Caki2 (cell line): ENCODE data around the gene DDR1. TPM values are rescaled to one million over a fixed set of nuclear protein-coding genes. Genes with fewer than 3 reads are reported as not detected.
A peak's percentile ranks its signal among the peaks of the same experiment; 100 is the strongest.

Experiments
- DNase-seq: peaks from one replicate; pipeline ENCODE4 v3.0.0-alpha.2; 2015; ENCODE audit warnings: low read depth
- in situ Hi-C: cut with HindIII; loops from 2 replicates; pipeline ENCODE4 v1.10.0; 2016; ENCODE audit warnings: low sequenced_read_pairs, low pct_unique_long_range_greater_than_20kb, mixed read lengths
- total RNA-seq: library from RNA; depleted of rRNA; stranded (reverse); fragments of >200 nt; shearing (Covaris generic); gene quantifications from 2 replicates; pipeline ENCODE4 v1.2.3, GENCODE V29; 2014; ENCODE audit warnings: low replicate concordance; rRNA removed

DDR1 gene
- total RNA-seq, 1 experiment from 2014 or later: 197 TPM

DNA sequence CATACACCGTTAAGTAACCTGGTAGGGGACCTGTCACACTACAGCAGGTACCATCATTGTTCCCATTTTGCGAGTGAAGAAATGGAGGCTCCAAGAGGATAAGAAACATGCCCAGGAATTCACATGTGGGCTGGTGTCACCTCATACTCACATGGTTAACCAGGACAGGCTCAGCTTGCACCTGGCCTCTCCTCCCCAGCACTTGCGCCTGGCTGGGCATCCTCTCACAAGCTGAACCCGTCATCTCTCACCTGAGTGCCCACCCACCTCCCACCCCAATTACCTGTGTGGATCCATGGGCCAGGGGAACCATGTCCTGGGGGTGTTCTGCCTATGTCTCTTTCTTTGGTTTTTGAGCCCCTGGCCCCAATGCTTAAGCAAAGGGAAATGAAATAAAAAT lies 46.2 kb downstream of the DDR1 start:
- no peak for DNase-seq
- in situ Hi-C loops: no loop called here

- in situ Hi-C loops: no loop called here
Observed at GRCh38 chr6:30931272-30931671, 47.0 kb downstream of the DDR1 start.

DNA sequence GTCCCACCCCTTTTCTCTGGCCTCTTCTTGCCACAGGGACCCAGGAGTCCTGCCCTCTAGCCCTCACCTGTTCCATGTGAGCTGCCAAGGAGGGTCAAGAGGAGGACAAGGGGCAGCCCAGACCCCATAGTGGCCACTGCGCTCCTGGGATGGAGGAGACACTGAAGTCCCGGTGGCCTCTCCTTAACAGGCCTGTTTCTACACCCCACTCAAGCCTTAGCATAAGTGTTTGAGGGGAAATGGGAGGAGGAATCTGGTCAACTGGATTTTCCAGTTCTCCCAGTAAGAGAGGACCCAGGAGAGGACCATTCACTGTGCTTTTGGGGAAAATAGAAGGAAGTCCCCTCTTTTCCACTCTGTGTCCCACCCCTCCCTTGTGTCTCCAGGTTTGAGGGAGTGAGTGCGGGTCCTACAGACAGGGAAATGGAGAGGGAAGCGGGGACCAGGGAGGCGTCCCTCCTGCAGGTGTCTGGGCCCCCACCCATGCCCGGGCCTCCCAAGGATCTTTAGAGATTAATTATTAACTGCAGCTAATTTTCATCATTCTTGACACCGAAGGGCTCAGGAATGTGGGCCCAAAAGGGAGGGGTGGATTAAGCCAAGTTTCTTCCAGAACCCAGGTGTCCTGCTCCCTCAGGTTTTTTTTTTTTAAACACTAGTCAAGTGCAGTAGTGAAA lies 47.8 kb downstream of the DDR1 start, which contains the start of gene SFTA2:
Gene SFTA2 (minus strand): TSS at position 202 of the 677 bp plus-strand sequence. CDS start 74 bp downstream, at position 128.
- peak; percentile 23 for DNase-seq
- in situ Hi-C loops: no loop called here

More at GRCh38 chr6:30931272-30931671, 47.0 kb downstream of the DDR1 start:
- DNase-seq: no peak

GRCh38 chr6:30932665-30933365 lies 48.5 kb downstream of the DDR1 start:
- in situ Hi-C loops: no loop called here
- no peak for DNase-seq

DNA sequence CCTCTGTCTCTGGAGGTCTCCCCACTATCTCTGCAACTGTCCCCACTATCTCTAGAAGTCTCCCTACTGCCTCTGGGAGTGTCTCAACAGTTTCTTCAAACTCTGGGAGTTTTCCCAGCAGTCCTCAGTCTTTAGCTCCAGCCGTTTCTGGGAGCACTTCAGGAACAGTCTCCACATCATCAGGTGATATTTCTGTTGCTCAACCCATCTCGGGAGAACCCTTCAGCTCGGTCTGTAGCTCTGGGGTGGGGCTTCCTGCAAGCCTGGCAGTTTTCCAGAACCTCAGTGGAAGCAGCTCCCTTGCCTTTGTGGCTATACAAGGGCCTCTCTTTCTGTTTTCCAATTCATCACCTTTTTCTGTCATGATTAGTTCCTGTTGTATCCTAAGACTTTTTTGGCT lies 50.7 kb downstream of the DDR1 start:
- in situ Hi-C loops: no loop called here
- no peak for DNase-seq

- no peak for DNase-seq
- in situ Hi-C loops: no loop called here
Observed at GRCh38 chr6:30937265-30937664, 52.9 kb downstream of the DDR1 start.

DNA sequence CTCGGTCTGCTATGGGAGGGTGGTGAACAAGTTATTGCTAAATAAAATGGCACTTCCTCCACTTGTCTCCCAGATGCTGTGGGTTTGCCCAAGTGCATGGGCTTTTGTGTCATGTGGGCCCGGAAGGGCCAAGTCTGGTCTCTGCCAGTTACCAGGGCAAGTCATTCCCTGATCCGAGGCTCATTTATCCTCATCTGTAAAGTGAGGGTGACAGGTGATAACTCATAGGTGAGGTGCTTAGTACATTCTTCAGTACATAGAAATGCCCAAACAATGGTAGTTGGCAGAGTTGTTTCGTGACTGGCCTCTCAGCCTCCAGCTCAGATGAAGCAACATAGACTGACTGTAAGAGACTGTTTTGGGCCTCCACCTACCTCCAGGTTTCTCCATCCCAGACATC lies 54.4 kb downstream of the DDR1 start:
- no peak for DNase-seq
- in situ Hi-C loops: no loop called here

GRCh38 chr6:30939473-30939872 lies 55.2 kb downstream of the DDR1 start:
- in situ Hi-C loops: no loop called here

DNA sequence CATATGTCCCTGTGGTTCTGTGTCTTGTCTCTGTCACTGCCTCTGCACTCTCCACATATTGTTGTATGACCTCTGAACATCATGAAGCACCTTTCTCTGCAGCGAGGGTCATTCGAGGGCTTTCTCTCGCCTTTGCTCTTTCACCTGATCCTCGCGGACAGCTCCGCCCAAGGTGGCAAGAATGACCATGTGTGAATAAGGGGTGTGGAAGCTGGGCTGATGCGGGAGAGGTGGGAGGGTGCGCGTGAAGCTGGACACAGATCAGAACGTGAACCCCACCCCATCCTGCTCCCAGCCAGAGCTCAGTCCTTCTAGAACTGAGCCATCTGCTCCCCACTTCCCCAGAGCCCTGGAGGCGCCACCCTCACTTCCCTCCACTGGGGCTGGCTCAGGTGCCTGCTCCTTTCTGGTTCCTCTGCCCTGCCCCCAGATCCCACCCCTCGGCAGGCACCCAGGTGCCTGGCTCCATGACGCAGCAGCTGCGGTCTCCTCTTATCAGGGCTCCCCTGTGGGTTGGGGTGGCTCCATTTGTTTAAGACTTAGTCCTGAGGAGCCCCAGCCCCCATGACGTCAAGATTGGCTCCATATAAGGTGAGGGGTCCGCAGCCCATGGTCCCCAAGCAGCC lies 56.2 kb downstream of the DDR1 start, which contains the start of gene MUCL3:
Gene MUCL3 (plus strand): TSS at position 613 of the 626 bp plus-strand sequence. CDS start 27 bp downstream, outside the sequence.
- in situ Hi-C loops: no loop called here
- DNase-seq: no peak

More at GRCh38 chr6:30939473-30939872, 55.2 kb downstream of the DDR1 start:
- no peak for DNase-seq

- DNase-seq: peak; percentile 84
- in situ Hi-C loops: no loop called here
Observed at GRCh38 chr6:30942338-30943060, 58.2 kb downstream of the DDR1 start.

DNA sequence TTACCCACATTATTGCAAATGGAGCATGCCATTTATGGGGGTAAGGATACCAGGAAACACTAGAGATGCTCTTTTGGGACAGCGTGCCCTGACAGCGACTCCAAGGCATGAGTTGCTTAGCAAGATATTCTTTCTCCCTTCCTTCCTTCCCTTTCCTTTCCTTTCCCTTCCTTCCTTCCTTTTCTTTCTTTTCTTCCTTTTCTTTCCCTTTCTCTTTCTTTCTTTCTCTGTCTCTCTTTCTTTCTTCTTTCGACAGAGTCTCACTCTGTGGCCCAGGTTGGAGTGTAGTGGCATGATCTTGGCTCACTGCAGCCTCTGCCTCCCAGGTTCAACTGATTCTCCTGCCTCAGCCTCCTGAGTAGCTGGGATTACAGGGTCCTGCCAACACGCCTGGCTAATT lies 59.7 kb downstream of the DDR1 start:
- DNase-seq: no peak
- in situ Hi-C loops: no loop called here

GRCh38 chr6:30945281-30945680 lies 61.0 kb downstream of the DDR1 start:
- in situ Hi-C loops: no loop called here
- DNase-seq: no peak

DNA sequence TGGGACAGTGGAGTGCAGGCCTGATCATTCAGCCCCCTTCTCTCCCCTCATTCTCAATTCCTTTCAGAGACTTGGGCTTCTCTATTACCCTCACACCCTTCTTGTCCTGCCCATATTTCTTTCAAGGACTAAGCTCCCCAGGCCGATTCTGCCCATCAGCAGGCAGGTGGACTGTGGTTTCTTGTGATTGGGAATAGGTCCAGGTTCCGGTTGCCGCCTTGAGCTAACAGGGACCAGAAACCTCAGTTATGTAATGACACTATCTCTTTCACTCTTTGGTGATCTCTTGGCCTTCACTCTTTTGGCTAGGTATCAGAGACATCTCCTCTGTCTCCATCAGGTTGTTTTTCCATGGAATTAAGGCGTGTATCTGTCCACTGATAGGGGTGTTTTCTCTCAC lies 62.9 kb downstream of the DDR1 start:
- in situ Hi-C loops: no loop called here

GRCh38 chr6:30948811-30949210 lies 64.5 kb downstream of the DDR1 start:
- in situ Hi-C loops: no loop called here
- no peak for DNase-seq

More for the DNA sequence above, 62.9 kb downstream of the DDR1 start:
- DNase-seq: no peak

Other genes starting within 250 kb of the DDR1 start
- 2.6 TPM in 1 of 2 replicates, not detected in the other for gene C6orf136, start 237.4 kb upstream of the DDR1 start, total RNA-seq
- 31.4 and 37.5 TPM in 2 replicates for gene DHX16, start 211.5 kb upstream of the DDR1 start, total RNA-seq
- 29.9 and 37.7 TPM in 2 replicates for gene PPP1R18, start 197.9 kb upstream of the DDR1 start, total RNA-seq
- gene NRM, start 193.5 kb upstream of the DDR1 start, total RNA-seq: 2.3 and 16.7 TPM in 2 replicates
- gene MDC1, start 167.2 kb upstream of the DDR1 start, total RNA-seq: 3.3 and 6.7 TPM in 2 replicates
- 538 and 624 TPM in 2 replicates for gene TUBB, start 164.2 kb upstream of the DDR1 start, total RNA-seq
- gene FLOT1, start 141.8 kb upstream of the DDR1 start, total RNA-seq: 352 and 441 TPM in 2 replicates
- gene IER3, start 140.0 kb upstream of the DDR1 start, total RNA-seq: 124 and 148 TPM in 2 replicates
- 49.7 and 58.5 TPM in 2 replicates for gene GTF2H4, start 23.7 kb downstream of the DDR1 start, total RNA-seq
- gene VARS2, start 29.7 kb downstream of the DDR1 start, total RNA-seq: 29.5 and 43.7 TPM in 2 replicates
- gene SFTA2, start 47.7 kb downstream of the DDR1 start, total RNA-seq: not detected in 2 replicates
- gene MUCL3, start 56.5 kb downstream of the DDR1 start, total RNA-seq: 0.24 TPM in 1 of 2 replicates, not detected in the other
- not detected in 2 replicates for gene MUC21, start 99.2 kb downstream of the DDR1 start, total RNA-seq
- not detected in 2 replicates for gene MUC22, start 126.0 kb downstream of the DDR1 start, total RNA-seq
- not detected in 2 replicates for gene C6orf15, start 228.1 kb downstream of the DDR1 start, total RNA-seq
- 0.20 and 1.8 TPM in 2 replicates for gene PSORS1C1, start 230.3 kb downstream of the DDR1 start, total RNA-seq
- gene CDSN, start 235.9 kb downstream of the DDR1 start, total RNA-seq: not detected in 2 replicates